GM19467 (cell line): Measurements from ENCODE around the gene VEZT.

Source experiments
- ATAC-seq: cut with Tn5 transposase; IDR thresholded peaks from one replicate; pipeline ENCODE4 v1.9.1; 2021; ENCODE audit warnings: mild to moderate bottlenecking, moderate library complexity; ENCODE audit not compliant: unreplicated experiment

The VEZT gene

GRCh38 chr12:95200128-95200894, 17.3 kb upstream of the VEZT start:
- ATAC-seq, result no peak

- ATAC-seq, result no peak
Observed at GRCh38 chr12:95201056-95201670, 16.4 kb upstream of the VEZT start.

GRCh38 chr12:95202691-95203486, 14.7 kb upstream of the VEZT start:
- no peak for ATAC-seq

GRCh38 chr12:95203487-95204030, 14.0 kb upstream of the VEZT start:
- ATAC-seq, result no peak

DNA sequence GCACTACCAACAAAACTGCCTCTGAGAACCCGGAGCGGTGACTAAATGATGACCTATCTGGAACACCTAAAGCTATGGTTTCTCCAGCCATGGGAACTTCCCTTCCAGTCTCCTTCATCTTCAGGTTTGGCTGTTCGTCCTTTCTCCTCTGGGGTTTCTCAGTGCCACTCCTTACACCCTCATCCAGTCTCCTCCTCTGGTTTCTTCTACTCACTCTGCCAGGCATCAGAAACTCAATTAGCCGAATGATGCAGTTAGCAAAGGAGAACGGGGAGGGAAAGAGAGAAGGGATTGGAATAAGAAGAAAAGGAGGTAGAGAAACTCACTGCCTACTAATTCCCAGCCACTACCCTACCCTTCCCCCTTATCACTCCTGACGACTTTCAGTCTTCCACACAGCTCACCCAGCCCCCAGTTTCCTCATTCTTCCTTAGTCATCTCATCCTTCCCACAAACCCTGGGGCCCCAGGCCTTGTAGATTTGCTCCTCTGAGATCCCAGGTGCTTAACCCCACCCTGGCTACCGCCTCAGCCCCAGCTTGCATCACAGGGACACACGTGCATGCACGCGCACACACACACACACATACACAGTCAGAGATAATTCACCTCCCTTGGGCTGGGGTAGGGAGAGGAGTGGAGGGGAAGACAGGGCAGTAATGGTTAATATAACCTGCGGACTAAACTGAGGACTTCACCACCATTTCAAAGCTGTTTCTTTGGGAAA, 13.3 kb upstream of the VEZT start:
- ATAC-seq, result no peak

DNA sequence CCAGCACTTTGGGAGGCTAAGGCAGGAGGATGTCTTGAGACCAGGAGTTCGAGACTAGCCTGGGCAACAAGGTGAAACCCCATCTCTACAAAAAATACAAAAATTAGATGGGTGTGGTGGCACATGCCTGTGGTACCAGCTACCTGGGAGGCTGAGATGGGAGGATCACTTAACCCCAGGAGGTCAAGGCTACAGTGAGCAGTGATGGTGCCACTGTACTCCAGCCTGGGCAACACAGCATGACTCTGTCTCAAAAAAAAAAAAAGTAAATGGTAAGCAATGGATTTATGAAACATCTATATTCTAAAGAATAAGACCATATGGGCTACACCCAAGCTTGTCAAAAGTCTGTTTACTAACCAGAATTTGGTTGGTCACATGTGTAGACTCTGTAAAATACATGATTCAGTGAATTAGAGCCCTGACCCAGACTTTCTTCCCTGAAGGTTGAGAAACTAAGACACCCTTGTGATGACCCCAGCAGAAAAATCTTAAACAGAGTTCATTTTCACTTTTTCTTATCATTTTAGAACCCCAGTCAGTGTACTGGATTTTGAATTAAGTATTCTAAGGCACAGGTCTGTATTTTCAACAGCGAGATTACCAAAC, 12.5 kb upstream of the VEZT start:
- no peak for ATAC-seq

DNA sequence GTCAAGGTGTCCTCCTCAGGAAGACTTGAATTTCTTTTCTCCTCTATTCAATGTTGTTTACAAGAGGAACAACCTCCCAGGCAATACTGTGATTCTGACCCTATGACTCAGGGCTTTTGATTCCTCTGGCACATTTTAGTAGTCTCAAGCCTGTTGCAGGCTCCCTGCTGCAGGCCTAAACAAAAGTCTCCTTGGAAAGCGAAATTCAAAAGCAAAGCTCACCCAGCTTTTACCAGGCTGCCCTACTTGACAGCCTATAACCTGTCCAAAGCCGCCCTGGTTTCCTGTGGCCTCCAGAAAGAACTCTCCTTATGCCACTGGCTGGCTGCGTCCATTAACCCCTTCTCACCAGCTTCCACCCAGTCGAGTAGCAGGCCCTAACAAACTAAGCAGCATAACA, 11.9 kb upstream of the VEZT start:
- ATAC-seq, result no peak

DNA sequence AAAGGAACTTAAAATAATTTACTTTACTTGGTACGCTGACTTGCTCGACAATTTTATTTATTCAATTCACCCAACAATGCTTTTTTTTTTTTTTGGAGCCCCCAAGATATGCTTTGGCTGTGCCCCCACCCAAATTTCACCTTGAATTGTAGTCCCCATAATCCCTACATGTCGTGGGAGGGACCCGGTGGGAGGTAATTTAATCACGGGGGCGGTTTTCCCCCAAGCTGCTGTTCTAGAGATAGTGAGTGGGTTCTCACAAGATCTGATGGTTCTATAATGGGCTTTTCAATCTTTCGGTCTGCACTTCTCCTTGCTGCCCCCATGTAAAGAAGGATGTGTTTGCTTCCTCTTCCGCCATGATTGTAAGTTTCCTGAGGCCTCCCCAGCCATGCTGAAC, 10.7 kb upstream of the VEZT start:
- ATAC-seq, result no peak

DNA sequence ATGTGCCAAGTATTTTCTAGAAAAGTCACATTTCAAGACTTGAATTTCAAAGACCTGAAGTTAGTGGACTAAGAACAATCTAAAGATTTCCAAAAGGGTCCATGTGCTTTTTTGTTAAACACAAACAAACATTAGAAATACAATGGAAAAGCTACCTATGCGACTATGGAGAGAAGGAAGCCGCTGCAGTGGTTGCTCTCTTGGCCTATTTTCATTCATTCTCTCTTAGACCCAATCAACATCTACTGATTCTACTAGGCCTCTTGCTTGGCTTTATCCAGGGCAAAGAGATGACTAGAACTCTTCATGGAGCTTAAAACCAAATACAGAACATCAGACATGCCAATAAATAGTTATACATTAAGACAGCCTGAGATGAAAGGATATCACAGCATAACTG, 10.2 kb upstream of the VEZT start:
- ATAC-seq, result no peak

DNA sequence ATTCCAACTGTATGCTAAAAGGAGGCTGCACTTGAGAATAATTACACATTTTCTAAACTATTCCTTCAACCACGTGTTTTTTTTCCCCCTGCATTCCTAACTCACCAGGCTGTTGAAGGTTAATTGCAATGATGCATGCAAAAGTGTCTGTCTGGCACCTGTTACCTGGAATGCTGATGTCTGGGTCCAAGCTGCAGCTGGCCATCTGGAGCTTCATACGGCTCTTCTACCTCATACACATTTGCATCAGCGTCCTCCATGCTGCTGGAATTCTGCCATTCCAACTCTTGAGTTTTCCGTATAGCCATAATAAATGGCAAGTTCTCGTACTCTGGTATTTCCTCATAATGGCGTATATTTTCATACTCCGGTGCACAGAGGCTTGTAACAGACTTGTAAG, 8.9 kb upstream of the VEZT start:
- no peak for ATAC-seq

DNA sequence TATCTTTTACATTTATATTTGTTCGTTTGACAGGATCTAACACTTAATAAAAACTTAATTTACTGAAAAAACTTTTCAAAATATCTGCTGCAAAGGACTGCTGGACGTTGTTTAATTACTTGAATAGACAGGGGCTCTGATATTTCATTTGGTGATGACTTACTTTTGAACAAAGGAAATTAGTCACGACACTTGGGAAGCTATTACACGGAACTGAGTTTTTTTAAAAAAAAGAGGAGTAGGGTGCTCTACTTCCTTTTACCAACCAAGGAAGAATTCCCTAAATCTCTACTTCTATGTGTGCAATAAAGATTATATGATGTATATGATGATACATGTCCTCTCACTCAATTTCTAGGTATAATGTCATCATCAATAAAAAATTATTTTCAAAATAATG, 5.0 kb upstream of the VEZT start:
- no peak for ATAC-seq

GRCh38 chr12:95213119-95213518, 4.5 kb upstream of the VEZT start:
- no peak for ATAC-seq

GRCh38 chr12:95213928-95214327, 3.7 kb upstream of the VEZT start:
- ATAC-seq, result no peak

DNA sequence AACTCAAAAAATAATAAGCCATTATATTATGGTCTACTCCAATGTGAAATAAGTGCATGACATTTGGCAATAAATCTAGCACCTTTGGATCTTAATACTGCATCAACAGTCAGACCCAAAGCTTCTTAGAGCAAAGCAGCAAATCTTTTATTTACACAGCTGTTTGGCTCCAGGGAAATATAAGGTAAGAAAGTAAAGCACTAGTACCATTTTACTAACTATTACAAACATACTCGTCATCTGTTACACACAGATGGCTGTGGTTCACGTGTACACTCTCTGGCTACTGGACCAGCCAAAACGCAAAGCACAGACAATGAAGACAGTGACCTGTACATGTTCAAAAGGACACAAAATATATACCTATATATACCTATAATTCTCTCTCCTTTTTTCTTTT, 3.1 kb upstream of the VEZT start:
- ATAC-seq, result no peak

GRCh38 chr12:95215949-95216348, 1.7 kb upstream of the VEZT start:
- no peak for ATAC-seq

DNA sequence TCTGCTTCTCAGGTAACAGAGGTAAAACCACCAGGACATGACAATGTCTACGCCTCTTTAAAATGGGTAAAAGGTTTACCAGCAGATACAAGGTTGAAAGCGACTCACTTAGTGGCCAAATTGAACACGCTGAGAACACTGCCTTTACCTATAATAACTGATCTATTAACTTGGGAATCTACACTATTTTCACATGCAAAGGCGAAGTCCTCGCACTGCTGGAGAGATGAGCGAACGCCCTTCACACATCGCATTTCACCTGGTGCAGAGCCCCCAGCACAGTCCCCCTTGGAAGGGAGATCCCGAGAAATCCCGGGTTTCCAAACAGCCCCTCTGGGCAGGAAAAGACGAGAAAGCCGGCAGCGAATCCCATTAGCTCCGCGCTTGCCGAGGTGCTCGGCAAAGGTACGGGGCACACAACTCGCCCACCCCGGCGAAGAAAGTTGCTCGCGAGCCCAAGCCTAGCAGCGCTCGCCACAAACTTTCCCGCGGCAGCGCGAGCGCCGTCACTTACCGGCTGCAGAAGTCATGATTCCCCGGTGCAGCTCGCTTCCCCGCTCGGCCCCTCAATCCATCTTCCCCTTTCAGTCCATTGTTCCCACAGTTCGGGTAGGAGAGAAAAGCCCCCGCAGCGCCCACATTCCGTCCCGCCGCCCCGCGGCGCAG, 763 bp upstream of the VEZT start:
- ATAC-seq, result peak; percentile 12

DNA sequence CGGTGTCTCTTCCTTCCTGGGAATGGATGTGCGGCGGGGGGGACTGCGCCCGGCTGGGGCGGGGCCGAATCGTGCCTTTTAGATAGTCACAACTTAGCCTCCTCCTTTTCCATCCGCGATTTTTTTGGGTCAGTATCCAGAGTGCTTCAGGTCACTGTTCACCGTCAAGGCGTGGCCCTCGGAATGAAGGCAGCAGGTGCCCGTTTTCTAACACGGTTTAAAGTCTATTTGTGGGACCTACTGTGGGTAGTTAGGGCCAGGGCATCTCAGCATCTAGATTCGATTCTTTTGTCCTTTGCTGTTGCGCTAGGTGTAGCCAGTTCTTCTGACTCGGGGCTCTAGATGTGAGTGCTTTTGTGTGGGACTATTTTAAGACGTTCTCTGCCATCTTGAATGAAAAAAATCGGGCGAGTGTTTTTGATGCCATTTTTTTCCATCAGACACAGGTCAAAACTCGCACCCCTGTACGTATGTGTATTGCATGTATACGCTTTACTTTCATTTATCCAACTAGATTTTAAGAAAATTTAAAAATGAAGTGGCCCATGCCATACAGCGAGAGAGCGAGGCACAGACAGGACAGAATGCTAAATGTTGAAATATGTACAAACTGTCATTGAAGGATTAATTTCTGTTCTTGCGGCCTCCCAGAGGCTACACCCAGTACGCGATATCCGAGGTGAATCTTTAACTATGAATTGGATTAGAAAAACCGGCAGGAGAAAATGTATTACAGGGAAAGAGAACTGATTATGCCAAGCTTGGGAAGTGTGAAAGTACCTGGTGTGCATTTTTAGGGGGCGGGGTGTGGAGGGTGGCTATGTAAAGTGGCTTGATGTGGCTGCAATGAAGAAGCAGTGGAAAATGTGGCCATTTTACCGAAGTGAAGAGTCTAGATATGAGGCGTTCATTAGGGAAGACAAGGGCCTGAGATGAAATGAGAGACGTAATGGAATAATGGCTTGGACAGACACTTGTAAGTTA, 835 bp downstream of the VEZT start:
- ATAC-seq, result no peak

GRCh38 chr12:95220190-95220589, 2.6 kb downstream of the VEZT start:
- no peak for ATAC-seq

DNA sequence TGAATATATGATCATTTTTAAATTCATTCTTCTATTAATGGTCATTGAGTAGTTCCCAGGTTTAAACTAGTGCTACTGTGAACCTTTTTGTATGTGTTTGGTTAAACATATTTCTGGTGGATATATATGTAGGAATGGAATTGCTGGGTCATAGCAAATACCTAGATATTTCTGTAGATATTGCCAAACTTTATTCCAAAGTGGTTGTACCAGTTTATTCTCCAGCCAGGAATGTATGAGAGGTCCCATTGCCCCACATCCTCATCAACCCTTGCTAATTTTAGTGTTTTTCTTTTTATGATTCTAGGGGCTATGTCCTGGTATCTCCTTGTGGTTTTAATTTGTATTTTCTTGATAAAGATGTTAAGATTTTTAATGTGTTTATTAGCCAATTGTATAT, 3.1 kb downstream of the VEZT start:
- ATAC-seq, result no peak
